Upper lobe of right lung (tissue), 1 donor: ENCODE measurements around the gene TXNRD1. TPM values are rescaled to one million over a fixed set of nuclear protein-coding genes. Genes with fewer than 3 reads are reported as not detected.

ENCODE experiments used
- ATAC-seq: fragments of 200-7000 bp; cut with Tn5 transposase; one replicate; pipeline ENCODE4 v1.9.1; 2020; ENCODE audit warnings: mild to moderate bottlenecking, moderate library complexity
- DNase-seq: peaks from one replicate; pipeline ENCODE4 v3.0.0-alpha.2; 2020
- H3K27ac ChIP-seq: fragments of 200-600 bp; one replicate; pipeline ENCODE4 v1.8.0; 2022
- H3K27me3 ChIP-seq: fragments of 200-600 bp; one replicate; pipeline ENCODE4 v1.8.0; 2022; ENCODE audit warnings: mild to moderate bottlenecking
- H3K36me3 ChIP-seq: fragments of 200-600 bp; one replicate; pipeline ENCODE4 v1.8.0; 2022
- H3K4me1 ChIP-seq: fragments of 200-600 bp; one replicate; pipeline ENCODE4 v1.8.0; 2022
- H3K4me3 ChIP-seq: fragments of 200-600 bp; one replicate; pipeline ENCODE4 v1.8.0; 2022; ENCODE audit warnings: mild to moderate bottlenecking
- H3K9me3 ChIP-seq: fragments of 200-600 bp; one replicate; pipeline ENCODE4 v1.8.0; 2022
- CTCF ChIP-seq: fragments of 200-600 bp; IDR thresholded peaks from one replicate; pipeline ENCODE4 v1.8.0; 2022; ENCODE audit warnings: antibody characterized with exemption
- intact Hi-C: fragments of 100-400 bp; cut with DNase I; formaldehyde crosslinking; loops from one replicate; pipeline ENCODE4 v1.11.0; 2022
- total RNA-seq: library from RNA; stranded (reverse); fragmentation: NEBNext Ultra II Directional; extraction: Animal tissue kit (Norgen Biotek cat#: 25700); gene quantifications from one replicate; pipeline ENCODE4 v1.2.1, GENCODE V29; 2021
- donor health status: DM: no; HTN: yes; CAD: no; lungs with severe emphysema.

Gene TXNRD1
- total RNA-seq, 1 donor from 2014 or later, result 161 TPM

GRCh38 chr12:104297477-104298113 lies 82.0 kb downstream of the TXNRD1 start:
- Histone ChIP-seq H3K4me1 (peaks cover 71% of the 10 kb centered on the region), H3K4me3 (no peak overlapping the region), H3K9me3 (no peaks in the 10 kb centered on the region), H3K36me3 (peaks cover 64% of the 10 kb centered on the region), H3K27me3 (no peaks in the 10 kb centered on the region), H3K27ac (no peak overlapping the region)
- peak; percentile 82 for ATAC-seq
- intact Hi-C loops, result no loop called here
- TF ChIP-seq CTCF, result no peak
- no peak for DNase-seq

GRCh38 chr12:104299842-104300481 lies 84.4 kb downstream of the TXNRD1 start:
- peaks cover 75% of the 10 kb centered on the region for H3K4me1 ChIP-seq
- ATAC-seq, result no peak
- H3K36me3 ChIP-seq, result peaks cover 53% of the 10 kb centered on the region
- H3K27ac ChIP-seq, result no peak overlapping the region
- DNase-seq, result no peak
- H3K9me3 ChIP-seq, result no peaks in the 10 kb centered on the region
- intact Hi-C loops, result no loop called here
- TF ChIP-seq CTCF, result no peak
- H3K4me3 ChIP-seq, result no peak overlapping the region
- H3K27me3 ChIP-seq, result no peaks in the 10 kb centered on the region

GRCh38 chr12:104303538-104304151 lies 88.1 kb downstream of the TXNRD1 start, which contains the start of gene EID3:
Gene EID3 (plus strand): TSS chr12:104303739. CDS start chr12:104303935, 196 bp downstream.
- intact Hi-C loops, result no loop called here
- Histone ChIP-seq H3K36me3 (peaks cover 27% of the 10 kb centered on the region), H3K27me3 (no peaks in the 10 kb centered on the region), H3K4me3 (peak within 1 kb of the TSS; percentile 56), H3K4me1 (peaks cover 68% of the 10 kb centered on the region), H3K27ac (peak within 1 kb of the TSS; percentile 74), H3K9me3 (no peaks in the 10 kb centered on the region)
- peak; percentile 94 for DNase-seq
- ATAC-seq, result peak; percentile 100
- TF ChIP-seq CTCF, result no peak

- Histone ChIP-seq H3K27me3 (no peaks in the 10 kb centered on the region), H3K27ac (peak overlapping the region; percentile 74), H3K4me3 (peak overlapping the region; percentile 56), H3K9me3 (no peaks in the 10 kb centered on the region), H3K36me3 (peaks cover 20% of the 10 kb centered on the region), H3K4me1 (peaks cover 61% of the 10 kb centered on the region)
- intact Hi-C loops, result no loop called here
- DNase-seq (no peak), ATAC-seq (no peak)
- no peak for TF ChIP-seq CTCF
Measured at GRCh38 chr12:104304261-104305009, 88.9 kb downstream of the TXNRD1 start.

- DNase-seq, result no peak
- Histone ChIP-seq H3K27ac (no peak overlapping the region), H3K36me3 (peaks cover 18% of the 10 kb centered on the region), H3K4me1 (peaks cover 52% of the 10 kb centered on the region), H3K4me3 (no peak overlapping the region), H3K27me3 (no peaks in the 10 kb centered on the region), H3K9me3 (no peaks in the 10 kb centered on the region)
- intact Hi-C loops, result no loop called here
- TF ChIP-seq CTCF, result no peak
- no peak for ATAC-seq
Measured at GRCh38 chr12:104305349-104305748, 89.8 kb downstream of the TXNRD1 start.
